EH (cell line): ENCODE results near the gene DAB2IP.

Experiments used
- DNase-seq: peaks from one replicate; pipeline ENCODE4 v3.0.0-alpha.2; 2015; ENCODE audit warnings: low read depth

DAB2IP gene

GRCh38 chr9:121684381-121685145, 33.1 kb downstream of the DAB2IP start:
- DNase-seq = peak; percentile 48

GRCh38 chr9:121685146-121685794, 33.8 kb downstream of the DAB2IP start:
- DNase-seq = no peak

- DNase-seq = no peak
Measured at GRCh38 chr9:121685795-121686377, 34.5 kb downstream of the DAB2IP start.

GRCh38 chr9:121686930-121687541, 35.6 kb downstream of the DAB2IP start:
- peak; percentile 73 for DNase-seq

GRCh38 chr9:121688146-121688680, 36.8 kb downstream of the DAB2IP start:
- DNase-seq = no peak

GRCh38 chr9:121688681-121689080, 37.2 kb downstream of the DAB2IP start:
- no peak for DNase-seq

- no peak for DNase-seq
Measured at GRCh38 chr9:121689461-121690157, 38.2 kb downstream of the DAB2IP start.

- peak; percentile 44 for DNase-seq
Measured at GRCh38 chr9:121690316-121690715, 38.9 kb downstream of the DAB2IP start.

- DNase-seq = no peak
Measured at GRCh38 chr9:121690766-121691165, 39.3 kb downstream of the DAB2IP start.

- DNase-seq = no peak
Measured at GRCh38 chr9:121691890-121692289, 40.5 kb downstream of the DAB2IP start.

- peak; percentile 88 for DNase-seq
Measured at GRCh38 chr9:121692606-121693387, 41.4 kb downstream of the DAB2IP start.

GRCh38 chr9:121693388-121693670, 41.9 kb downstream of the DAB2IP start:
- DNase-seq = no peak

GRCh38 chr9:121694001-121694400, 42.6 kb downstream of the DAB2IP start:
- no peak for DNase-seq

- DNase-seq = no peak
Measured at GRCh38 chr9:121694600-121694999, 43.2 kb downstream of the DAB2IP start.

GRCh38 chr9:121696930-121697329, 45.5 kb downstream of the DAB2IP start:
- DNase-seq = no peak

GRCh38 chr9:121698627-121699570, 47.5 kb downstream of the DAB2IP start:
- peak; percentile 74 for DNase-seq

- DNase-seq = no peak
Measured at GRCh38 chr9:121699571-121700164, 48.2 kb downstream of the DAB2IP start.

- DNase-seq = peak; percentile 67
Measured at GRCh38 chr9:121700165-121700831, 48.9 kb downstream of the DAB2IP start.

- no peak for DNase-seq
Measured at GRCh38 chr9:121700832-121701419, 49.5 kb downstream of the DAB2IP start.
